Epithelial cell of esophagus (primary cell): ENCODE measurements around the gene STXBP2.
"Not testable (repeated sequence)": the region's sequence is repeated elsewhere in the genome, so short reads cannot be mapped to it uniquely, and the experiment has no call there.

ENCODE experiments used
- DNase-seq: peaks from one replicate; pipeline ENCODE4 v3.0.0; 2010; ENCODE audit warnings: low read depth
- H3K4me3 ChIP-seq: 2 replicates; pipeline ENCODE4 v1.5.1; 2011; ENCODE audit warnings: mild to moderate bottlenecking, low read length, control low read depth
- CTCF ChIP-seq: IDR thresholded peaks from 2 replicates; pipeline ENCODE4 v1.5.1; 2011; ENCODE audit warnings: low read depth, mild to moderate bottlenecking, low read length, control low read depth, inconsistent platforms; ENCODE audit not compliant: insufficient read depth; ENCODE audit errors: missing control alignments

Gene STXBP2

GRCh38 chr19:7640803-7641202 lies 3.9 kb downstream of the STXBP2 start:
- H3K4me3 ChIP-seq, result no peak overlapping the region
- TF ChIP-seq CTCF, result no peak
- DNase-seq, result no peak

- TF ChIP-seq CTCF, result peak; percentile 5
- no peak for DNase-seq
- H3K4me3 ChIP-seq, result no peak overlapping the region
Measured at GRCh38 chr19:7641290-7642276, 4.7 kb downstream of the STXBP2 start.

GRCh38 chr19:7642295-7643030 lies 5.6 kb downstream of the STXBP2 start:
- no peak for DNase-seq
- no peak for TF ChIP-seq CTCF

GRCh38 chr19:7643031-7643415 lies 6.1 kb downstream of the STXBP2 start:
- no peak for TF ChIP-seq CTCF
- no peak overlapping the region for H3K4me3 ChIP-seq
- no peak for DNase-seq

More at GRCh38 chr19:7642295-7643030, 5.6 kb downstream of the STXBP2 start:
- H3K4me3 ChIP-seq, result no peak overlapping the region

DNA sequence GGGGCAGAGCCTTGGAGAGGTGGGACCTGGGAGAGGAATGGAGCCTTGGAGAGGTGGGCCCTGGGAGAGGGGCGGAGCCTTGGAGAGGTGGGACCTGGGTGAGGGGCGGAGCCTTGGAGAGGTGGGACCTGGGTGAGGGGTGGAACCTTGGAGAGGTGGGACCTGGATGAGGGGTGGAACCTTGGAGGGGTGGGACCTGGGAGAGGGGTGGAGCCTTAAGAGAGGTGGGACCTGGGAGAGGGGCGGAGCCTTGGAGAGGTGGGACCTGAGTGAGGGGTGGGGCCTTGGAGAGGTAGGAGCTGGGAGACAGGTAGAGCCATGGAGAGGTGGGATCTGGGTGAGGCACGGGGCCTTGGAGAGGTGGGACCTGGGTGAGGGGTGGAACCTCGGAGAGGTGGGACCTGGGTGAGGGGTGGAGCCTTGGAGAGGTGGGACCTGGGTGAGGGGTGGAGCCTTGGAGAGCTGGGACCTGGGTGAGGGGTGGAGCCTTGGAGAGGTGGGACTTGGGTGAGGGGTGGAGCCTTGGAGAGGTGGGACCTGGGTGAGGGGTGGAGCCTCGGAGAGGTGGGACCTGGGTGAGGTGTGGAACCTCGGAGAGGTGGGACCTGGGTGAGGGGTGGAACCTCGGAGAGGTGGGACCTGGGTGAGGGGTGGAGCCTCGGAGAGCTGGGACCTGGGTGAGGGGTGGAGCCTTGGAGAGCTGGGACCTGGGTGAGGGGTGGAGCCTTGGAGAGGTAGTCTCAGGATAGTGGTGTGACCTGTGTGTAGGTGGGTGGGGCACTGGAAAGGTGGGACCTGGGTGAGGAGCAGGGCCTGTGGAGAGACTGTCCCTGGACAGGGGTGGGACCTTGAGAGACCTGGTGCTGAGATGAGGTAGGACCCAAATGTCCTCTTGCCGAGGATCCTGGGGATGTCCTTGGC lies 7.0 kb downstream of the STXBP2 start:
- not testable (repeated sequence) for H3K4me3 ChIP-seq
- peak; percentile 75 for DNase-seq

- TF ChIP-seq CTCF, result no peak
- H3K4me3 ChIP-seq, result no peak overlapping the region
- DNase-seq, result no peak
Measured at GRCh38 chr19:7644550-7644877, 7.6 kb downstream of the STXBP2 start.

DNA sequence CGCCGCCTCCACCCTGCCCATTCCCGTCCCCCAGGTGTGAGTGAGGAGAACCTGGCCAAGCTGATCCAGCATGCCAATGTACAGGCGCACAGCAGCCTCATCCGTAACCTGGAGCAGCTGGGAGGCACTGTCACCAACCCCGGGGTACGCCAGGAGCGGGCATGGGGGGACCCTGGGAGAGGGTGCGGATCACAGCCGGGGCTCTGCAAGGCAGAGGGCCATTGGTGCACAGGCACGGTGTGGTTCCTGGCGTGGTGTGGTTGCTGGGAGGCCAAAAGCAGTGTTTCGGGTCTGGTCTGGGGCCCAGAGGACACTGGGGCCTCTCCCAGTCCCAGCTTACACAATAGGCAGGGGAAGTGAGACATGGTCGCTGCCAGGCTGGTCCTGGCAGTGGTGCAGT lies 8.3 kb downstream of the STXBP2 start:
- TF ChIP-seq CTCF, result no peak
- no peak for DNase-seq
- no peak overlapping the region for H3K4me3 ChIP-seq
